Transverse colon (tissue), 4 donors: ENCODE data around the gene S100A7.

Source experiments
- CTCF ChIP-seq, 5 experiments: fragments of 200-600 bp in 3 of 5; fragments of 450-650 bp in 2 of 5; sonication (generic) in 3 of 5; IDR thresholded peaks; 1 replicate in 2 of 5; 2 replicates in 3 of 5; pipeline ENCODE4 v1.5.1; 2016 to 2017; ENCODE audit warnings: antibody characterized with exemption in 5 of 5, inconsistent platforms in 3 of 5, mild to moderate bottlenecking in 2 of 5, moderate library complexity in 1 of 5
- POLR2A ChIP-seq: fragments of 450-650 bp; IDR thresholded peaks from one replicate; pipeline ENCODE4 v1.6.1; 2016; ENCODE audit warnings: antibody characterized with exemption, mild to moderate bottlenecking, moderate library complexity
- POLR2AphosphoS5 ChIP-seq, 3 donors: sonication (generic); formaldehyde crosslinking; IDR thresholded peaks; one replicate each; pipeline ENCODE4 v1.6.1; 2016; ENCODE audit warnings: antibody characterized with exemption in 3 of 3

- TF ChIP-seq CTCF (IDR thresholded peaks at IDR 0.05): no peak
- no peak for TF ChIP-seq POLR2AphosphoS5 (IDR thresholded peaks at IDR 0.05)
- no peak for TF ChIP-seq POLR2A
These were observed 17.7 kb upstream of the S100A7 start for GRCh38 chr1:153478047-153478691.
